Endodermal cell (in vitro differentiated cells): ENCODE measurements around the gene PLCD1. TPM values are rescaled to one million over a fixed set of nuclear protein-coding genes. Genes with fewer than 3 reads are reported as not detected.

Source experiments
- DNase-seq: peaks from one replicate; pipeline ENCODE4 v3.0.0-alpha.2; 2017
- H3K27ac ChIP-seq: 2 replicates; pipeline ENCODE4 v1.5.1; 2013; ENCODE audit warnings: mild to moderate bottlenecking, low read depth, low read length, moderate library complexity
- H3K27me3 ChIP-seq: 2 replicates; pipeline ENCODE4 v1.6.1; 2013; ENCODE audit warnings: mild to moderate bottlenecking, low read length, moderate library complexity; ENCODE audit not compliant: insufficient read depth, control insufficient read depth, poor library complexity, severe bottlenecking
- H3K36me3 ChIP-seq: 2 replicates; pipeline ENCODE4 v1.7.0; 2013; ENCODE audit warnings: mild to moderate bottlenecking, low read length, moderate library complexity; ENCODE audit not compliant: control insufficient read depth, insufficient read depth
- H3K4me1 ChIP-seq: one replicate; pipeline ENCODE4 v1.7.0; 2013; ENCODE audit warnings: low read length; ENCODE audit not compliant: control insufficient read depth, insufficient read depth
- H3K4me3 ChIP-seq: 2 replicates; pipeline ENCODE4 v1.5.1; 2013; ENCODE audit warnings: mild to moderate bottlenecking, low read length, moderate library complexity
- H3K9ac ChIP-seq: 2 replicates; pipeline ENCODE4 v1.6.1; 2013; ENCODE audit warnings: mild to moderate bottlenecking, low read length, moderate library complexity; ENCODE audit not compliant: poor library complexity, severe bottlenecking; ENCODE audit errors: extremely low read depth
- H3K9me3 ChIP-seq: 2 replicates; pipeline ENCODE4 v1.6.1; 2013; ENCODE audit warnings: mild to moderate bottlenecking, low read length, moderate library complexity; ENCODE audit not compliant: control insufficient read depth
- H3K27ac Mint-ChIP-seq: 2 replicates; pipeline ENCODE4 v1.8.0; 2020; ENCODE audit warnings: mixed read lengths
- H3K27me3 Mint-ChIP-seq: 2 replicates; pipeline ENCODE4 v1.8.0; 2021; ENCODE audit warnings: mild to moderate bottlenecking, mixed read lengths; ENCODE audit not compliant: insufficient read depth
- H3K36me3 Mint-ChIP-seq: 2 replicates; pipeline ENCODE4 v1.8.0; 2020; ENCODE audit warnings: low read depth, mixed read lengths
- H3K4me1 Mint-ChIP-seq: 2 replicates; pipeline ENCODE4 v1.8.0; 2020; ENCODE audit warnings: mixed read lengths
- H3K4me3 Mint-ChIP-seq: 2 replicates; pipeline ENCODE4 v1.8.0; 2020; ENCODE audit warnings: mild to moderate bottlenecking, moderate library complexity, mixed read lengths
- H3K9me3 Mint-ChIP-seq: 2 replicates; pipeline ENCODE4 v1.8.0; 2020; ENCODE audit warnings: mild to moderate bottlenecking, mixed read lengths
- CTCF ChIP-seq: fragments of 200-600 bp; sonication (generic); conservative IDR thresholded peaks from 2 replicates; pipeline ENCODE4 v1.5.0; 2021; ENCODE audit warnings: antibody characterized with exemption, mild to moderate bottlenecking
- WGBS, 2 experiments: methylation state at CpG; one replicate each; pipeline versions ENCODE4 v1.1.5 to v1.1.7; 2013; ENCODE audit warnings: missing lambda C conversion rate in 2 of 2, mixed read lengths in 1 of 2; ENCODE audit not compliant: insufficient coverage in 1 of 2, insufficient read length in 1 of 2; 5-methylcytosine and 5-hydroxymethylcytosine counted together
- total RNA-seq, 2 donors: library from RNA; stranded (reverse); fragmentation: NEBNext Ultra II Directional in 1 of 2; extraction: Animal tissue kit (Norgen Biotek cat#: 25700) in 1 of 2; gene quantifications; 2 replicates in 1 of 2; 3 replicates in 1 of 2; pipeline ENCODE4 v1.2.1, GENCODE V29; 2021

PLCD1 gene
- total RNA-seq, 2 donors from 2014 or later, result 54.3 to 66.6 TPM

- Histone ChIP-seq H3K27me3 (no peaks in the 10 kb centered on the region), H3K4me1 (no peaks in the 10 kb centered on the region), H3K9me3 (no peaks in the 10 kb centered on the region), H3K4me3 (no peak overlapping the region), H3K36me3 (peaks cover 27% of the 10 kb centered on the region), H3K9ac (no peak overlapping the region), H3K27ac (no peak overlapping the region)
- no peaks in the 10 kb centered on the region for H3K27me3 Mint-ChIP-seq
- no peak for TF ChIP-seq CTCF
- no peak overlapping the region for H3K4me3 Mint-ChIP-seq
- DNase-seq, result no peak
- 94 to 96% methylated on average over 16 to 27 of the region's 27 CpGs for WGBS, 2 experiments
- no peak overlapping the region for H3K27ac Mint-ChIP-seq
- peaks cover 51% of the 10 kb centered on the region for H3K36me3 Mint-ChIP-seq
- H3K4me1 Mint-ChIP-seq, result peaks cover 9% of the 10 kb centered on the region
- H3K9me3 Mint-ChIP-seq, result no peaks in the 10 kb centered on the region
These were observed 19.4 kb downstream of the PLCD1 start for GRCh38 chr3:38009807-38010591.

- Mint-ChIP-seq H3K27me3 (no peaks in the 10 kb centered on the region), H3K4me1 (peaks cover 15% of the 10 kb centered on the region), H3K4me3 (no peak overlapping the region), H3K27ac (no peak overlapping the region), H3K36me3 (peaks cover 48% of the 10 kb centered on the region), H3K9me3 (no peaks in the 10 kb centered on the region)
- TF ChIP-seq CTCF, result no peak
- Histone ChIP-seq H3K9me3 (no peaks in the 10 kb centered on the region), H3K27ac (no peak overlapping the region), H3K9ac (no peak overlapping the region), H3K27me3 (no peaks in the 10 kb centered on the region), H3K36me3 (peaks cover 18% of the 10 kb centered on the region), H3K4me3 (no peak overlapping the region), H3K4me1 (no peaks in the 10 kb centered on the region)
- WGBS, 2 experiments, result 93 to 95% methylated on average over 9 to 16 of the region's 16 CpGs
- no peak for DNase-seq
These were observed 20.4 kb downstream of the PLCD1 start for GRCh38 chr3:38008971-38009580.

- H3K27me3 Mint-ChIP-seq, result no peaks in the 10 kb centered on the region
- H3K4me3 ChIP-seq, result no peak overlapping the region
- no peak overlapping the region for H3K9ac ChIP-seq
- H3K9me3 Mint-ChIP-seq, result no peaks in the 10 kb centered on the region
- peaks cover 10% of the 10 kb centered on the region for H3K36me3 ChIP-seq
- DNase-seq, result no peak
- no peaks in the 10 kb centered on the region for H3K27me3 ChIP-seq
- H3K4me1 ChIP-seq, result no peaks in the 10 kb centered on the region
- H3K9me3 ChIP-seq, result no peaks in the 10 kb centered on the region
- no peak overlapping the region for H3K4me3 Mint-ChIP-seq
- no peak for TF ChIP-seq CTCF
- H3K36me3 Mint-ChIP-seq, result peaks cover 40% of the 10 kb centered on the region
- no peak overlapping the region for H3K27ac Mint-ChIP-seq
- WGBS, 2 experiments, result 93 to 95% methylated on average over 18 to 19 of the region's 19 CpGs
- peaks cover 17% of the 10 kb centered on the region for H3K4me1 Mint-ChIP-seq
- H3K27ac ChIP-seq, result no peak overlapping the region
These were observed 21.2 kb downstream of the PLCD1 start for GRCh38 chr3:38008191-38008701.
